ENCODE data around the gene KLHL14. TPM values are rescaled to one million over a fixed set of nuclear protein-coding genes. Genes with fewer than 3 reads are reported as not detected.

KLHL14 gene
- total and polyA plus RNA-seq, 2 of the 13 experiments (the other 11 are each of a cell fraction or from before 2014, with no cell fraction given) = 16.0 to 41.8 TPM

DNA sequence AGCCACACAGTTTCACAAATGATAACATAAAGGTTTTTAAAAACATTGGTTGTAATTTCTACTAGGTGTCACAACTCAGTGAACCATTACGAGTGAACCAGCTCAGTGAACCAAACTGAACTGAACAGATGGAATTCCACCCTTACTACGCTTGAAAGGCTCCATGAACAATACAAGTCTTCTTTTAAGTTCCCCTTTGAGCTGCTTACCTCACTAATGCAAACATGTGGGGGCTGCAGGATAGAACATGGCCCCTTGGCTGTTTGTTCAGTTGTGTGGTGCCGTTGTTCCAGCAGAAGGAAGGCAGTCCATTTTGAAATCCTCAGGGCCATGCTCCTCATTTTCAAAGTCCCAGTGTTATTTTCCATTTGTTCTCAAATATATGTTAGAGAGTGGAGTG, 30.7 kb upstream of the KLHL14 start (continued):
- TF ChIP-seq, protein P1, sequence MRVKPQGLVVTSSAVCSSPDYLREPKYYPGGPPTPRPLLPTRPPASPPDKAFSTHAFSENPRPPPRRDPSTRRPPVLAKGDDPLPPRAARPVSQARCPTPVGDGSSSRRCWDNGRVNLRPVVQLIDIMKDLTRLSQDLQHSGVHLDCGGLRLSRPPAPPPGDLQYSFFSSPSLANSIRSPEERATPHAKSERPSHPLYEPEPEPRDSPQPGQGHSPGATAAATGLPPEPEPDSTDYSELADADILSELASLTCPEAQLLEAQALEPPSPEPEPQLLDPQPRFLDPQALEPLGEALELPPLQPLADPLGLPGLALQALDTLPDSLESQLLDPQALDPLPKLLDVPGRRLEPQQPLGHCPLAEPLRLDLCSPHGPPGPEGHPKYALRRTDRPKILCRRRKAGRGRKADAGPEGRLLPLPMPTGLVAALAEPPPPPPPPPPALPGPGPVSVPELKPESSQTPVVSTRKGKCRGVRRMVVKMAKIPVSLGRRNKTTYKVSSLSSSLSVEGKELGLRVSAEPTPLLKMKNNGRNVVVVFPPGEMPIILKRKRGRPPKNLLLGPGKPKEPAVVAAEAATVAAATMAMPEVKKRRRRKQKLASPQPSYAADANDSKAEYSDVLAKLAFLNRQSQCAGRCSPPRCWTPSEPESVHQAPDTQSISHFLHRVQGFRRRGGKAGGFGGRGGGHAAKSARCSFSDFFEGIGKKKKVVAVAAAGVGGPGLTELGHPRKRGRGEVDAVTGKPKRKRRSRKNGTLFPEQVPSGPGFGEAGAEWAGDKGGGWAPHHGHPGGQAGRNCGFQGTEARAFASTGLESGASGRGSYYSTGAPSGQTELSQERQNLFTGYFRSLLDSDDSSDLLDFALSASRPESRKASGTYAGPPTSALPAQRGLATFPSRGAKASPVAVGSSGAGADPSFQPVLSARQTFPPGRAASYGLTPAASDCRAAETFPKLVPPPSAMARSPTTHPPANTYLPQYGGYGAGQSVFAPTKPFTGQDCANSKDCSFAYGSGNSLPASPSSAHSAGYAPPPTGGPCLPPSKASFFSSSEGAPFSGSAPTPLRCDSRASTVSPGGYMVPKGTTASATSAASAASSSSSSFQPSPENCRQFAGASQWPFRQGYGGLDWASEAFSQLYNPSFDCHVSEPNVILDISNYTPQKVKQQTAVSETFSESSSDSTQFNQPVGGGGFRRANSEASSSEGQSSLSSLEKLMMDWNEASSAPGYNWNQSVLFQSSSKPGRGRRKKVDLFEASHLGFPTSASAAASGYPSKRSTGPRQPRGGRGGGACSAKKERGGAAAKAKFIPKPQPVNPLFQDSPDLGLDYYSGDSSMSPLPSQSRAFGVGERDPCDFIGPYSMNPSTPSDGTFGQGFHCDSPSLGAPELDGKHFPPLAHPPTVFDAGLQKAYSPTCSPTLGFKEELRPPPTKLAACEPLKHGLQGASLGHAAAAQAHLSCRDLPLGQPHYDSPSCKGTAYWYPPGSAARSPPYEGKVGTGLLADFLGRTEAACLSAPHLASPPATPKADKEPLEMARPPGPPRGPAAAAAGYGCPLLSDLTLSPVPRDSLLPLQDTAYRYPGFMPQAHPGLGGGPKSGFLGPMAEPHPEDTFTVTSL (CRISPR knock-in tag; IDR thresholded peaks at IDR 0.05; ENCODE audit: borderline replicate concordance) = peak; percentile 90
- peak; percentile 92 for TF ChIP-seq HOXA3 (CRISPR knock-in tag; IDR thresholded peaks at IDR 0.05)
- TF ChIP-seq SNAPC2 (CRISPR knock-in tag; IDR thresholded peaks at IDR 0.05) = 0 out of 2 replicates have a peak, but pooled peaks have one; percentile 47
- peak; percentile 53; the same call in 1 of the 2 replicates for TF ChIP-seq EHMT2 (IDR thresholded peaks at IDR 0.05; ENCODE audit: borderline replicate concordance, low read depth, low read length)
- peak; percentile 87 for TF ChIP-seq ZNF331 (CRISPR knock-in tag; IDR thresholded peaks at IDR 0.05)
- no peak for TF ChIP-seq ZNF317 (CRISPR knock-in tag; IDR thresholded peaks at IDR 0.05)
- TF ChIP-seq ZNF142 (CRISPR knock-in tag; IDR thresholded peaks at IDR 0.05) = no peak
- TF ChIP-seq ZNF740 (CRISPR knock-in tag; IDR thresholded peaks at IDR 0.05) = 0 out of 2 replicates have a peak, but pooled peaks have one; percentile 41
- TF ChIP-seq MBNL3 (CRISPR knock-in tag; conservative IDR thresholded peaks at IDR 0.05) = no peak
- no peak for TF ChIP-seq PHB2 (IDR thresholded peaks at IDR 0.05; ENCODE audit: partially characterized antibody)
- TF ChIP-seq ZKSCAN8 (CRISPR knock-in tag; IDR thresholded peaks at IDR 0.05; ENCODE audit: borderline replicate concordance) = 0 out of 2 replicates have a peak, but pooled peaks have one; percentile 58
- TF ChIP-seq KDM5A (IDR thresholded peaks at IDR 0.05; ENCODE audit: borderline replicate concordance, low read length) = peak; percentile 52; the same call in 1 of the 2 replicates
- TF ChIP-seq ZNF232 (CRISPR knock-in tag; IDR thresholded peaks at IDR 0.05; ENCODE audit: borderline replicate concordance) = peak; percentile 69; the same call in 1 of the 2 replicates
- peak; percentile 91 for TF ChIP-seq NFIC (IDR thresholded peaks at IDR 0.05; ENCODE audit: low read length)
- no peak for TF ChIP-seq LCORL (IDR thresholded peaks at IDR 0.05)
- no peak for TF ChIP-seq LCORL (CRISPR knock-in tag; IDR thresholded peaks at IDR 0.05)
- no peak for TF ChIP-seq NCOA5 (CRISPR knock-in tag; IDR thresholded peaks at IDR 0.05)
- TF ChIP-seq, protein P2, sequence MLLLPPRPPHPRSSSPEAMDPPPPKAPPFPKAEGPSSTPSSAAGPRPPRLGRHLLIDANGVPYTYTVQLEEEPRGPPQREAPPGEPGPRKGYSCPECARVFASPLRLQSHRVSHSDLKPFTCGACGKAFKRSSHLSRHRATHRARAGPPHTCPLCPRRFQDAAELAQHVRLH (CRISPR knock-in tag; IDR thresholded peaks at IDR 0.05; ENCODE audit: borderline replicate concordance, low read depth) = 0 out of 2 replicates have a peak, but pooled peaks have one; percentile 20

Data from HepG2 (cell line).